Endothelial cell of umbilical vein (primary cell): ENCODE measurements around the gene LMTK2. TPM values are rescaled to one million over a fixed set of nuclear protein-coding genes. Genes with fewer than 3 reads are reported as not detected.

Source experiments
- BruUV-seq: library from RNA; stranded (reverse); fragments of 400-500 nt; replicated peaks from 2 replicates; lab custom pipeline; 2021; lab: Mats Ljungman, UMichigan
- CTCF ChIA-PET: fragments of 300-600, 350-600 bp; sonication (Branson Sonifier 250); formaldehyde crosslinking; loops from one replicate; lab custom pipeline; 2021; ENCODE audit warnings: antibody characterized with exemption, inconsistent platforms; lab: Charles Lee
- POLR2A ChIA-PET: fragments of 300-600, 350-600 bp; sonication (Branson Sonifier 250); formaldehyde crosslinking; loops from one replicate; lab custom pipeline; 2021; ENCODE audit warnings: antibody characterized with exemption, inconsistent platforms; lab: Charles Lee
- DNase-seq: peaks from one replicate; pipeline ENCODE4 v3.0.0-alpha.2; 2011; ENCODE audit warnings: low read depth, low spot score
- FAIRE-seq: peaks from 2 replicates; lab custom pipeline; 2011; peaks lifted over from hg19 to GRCh38; lab: Jason Lieb, UNC
- H2AFZ ChIP-seq: 2 replicates; pipeline ENCODE4 v1.6.0; 2012; ENCODE audit warnings: low read depth, low read length, control low read depth, inconsistent platforms
- H3K27ac ChIP-seq: 2 replicates; pipeline ENCODE4 v1.5.1; 2011; ENCODE audit warnings: low read depth, mild to moderate bottlenecking, control low read depth, low read length, moderate library complexity; ENCODE audit not compliant: insufficient read depth
- H3K27me3 ChIP-seq, 2 experiments: 2 replicates each; pipeline versions ENCODE4 v1.6.0 to v1.6.1; 2011; ENCODE audit warnings: low read length in 2 of 2, mixed read lengths in 1 of 2; ENCODE audit not compliant: control insufficient read depth in 2 of 2, insufficient read depth in 2 of 2
- H3K36me3 ChIP-seq, 2 experiments: 2 replicates in 1 of 2; 3 replicates in 1 of 2; pipeline ENCODE4 v1.5.1; 2011; ENCODE audit warnings: low read length in 2 of 2, mild to moderate bottlenecking in 1 of 2, moderate library complexity in 1 of 2; ENCODE audit not compliant: control insufficient read depth in 2 of 2, insufficient read depth in 2 of 2; ENCODE audit errors: extremely low read depth in 1 of 2
- H3K4me1 ChIP-seq: 3 replicates; pipeline ENCODE4 v1.5.1; 2011; ENCODE audit warnings: mild to moderate bottlenecking, low read length; ENCODE audit not compliant: control insufficient read depth, insufficient read depth; ENCODE audit errors: extremely low read depth
- H3K4me2 ChIP-seq: 2 replicates; pipeline ENCODE4 v1.6.1; 2011; ENCODE audit warnings: low read length, control low read depth, mixed read lengths; ENCODE audit not compliant: insufficient read depth
- H3K4me3 ChIP-seq, 3 experiments: fragments of 200-600 bp in 1 of 3; sonication (generic), shearing (Covaris generic) in 1 of 3; replicated peaks in 1 of 3; 2 replicates each; pipeline ENCODE4 v1.5.1; 2011 to 2016; ENCODE audit warnings: control low read depth in 3 of 3, low read length in 3 of 3, mild to moderate bottlenecking in 2 of 3, inconsistent platforms in 1 of 3, low read depth in 1 of 3, moderate library complexity in 1 of 3; ENCODE audit not compliant: insufficient read depth in 1 of 3
- H3K79me2 ChIP-seq: 2 replicates; pipeline ENCODE4 v1.6.0; 2012; ENCODE audit warnings: low read length, inconsistent platforms; ENCODE audit not compliant: control insufficient read depth, insufficient read depth
- H3K9ac ChIP-seq: replicated peaks from 2 replicates; pipeline ENCODE3; 2011; ENCODE audit warnings: low read length, control low read depth; ENCODE audit not compliant: insufficient read depth; ENCODE audit errors: extremely low read depth
- H3K9me1 ChIP-seq: replicated peaks from 3 replicates; pipeline ENCODE4 v1.6.0; 2011; ENCODE audit warnings: mild to moderate bottlenecking, low read length; ENCODE audit not compliant: control insufficient read depth, insufficient read depth; ENCODE audit errors: extremely low read depth
- H3K9me3 ChIP-seq: replicated peaks from 2 replicates; pipeline ENCODE4 v1.5.1; 2012; ENCODE audit warnings: low read length, inconsistent platforms; ENCODE audit not compliant: control insufficient read depth, insufficient read depth
- H4K20me1 ChIP-seq: replicated peaks from 2 replicates; pipeline ENCODE3; 2011; ENCODE audit warnings: mild to moderate bottlenecking, low read length; ENCODE audit not compliant: control insufficient read depth, insufficient read depth; ENCODE audit errors: extremely low read depth
- CTCF ChIP-seq, 2 donors: IDR thresholded peaks; 1 replicate in 1 of 2; 2 replicates in 1 of 2; pipeline ENCODE4 v1.5.1; 2011; ENCODE audit warnings: low read length in 2 of 2, mild to moderate bottlenecking in 2 of 2, moderate library complexity in 2 of 2, control low read depth in 1 of 2, inconsistent platforms in 1 of 2, low read depth in 1 of 2; ENCODE audit not compliant: insufficient read depth in 1 of 2; ENCODE audit errors: extremely low read depth in 1 of 2
- EZH2 ChIP-seq: IDR thresholded peaks from 2 replicates; pipeline ENCODE4 v1.6.1; 2012; ENCODE audit warnings: borderline replicate concordance, low read depth, mild to moderate bottlenecking, moderate library complexity, low read length, inconsistent platforms; ENCODE audit not compliant: severe bottlenecking
- FOS ChIP-seq: IDR thresholded peaks from 2 replicates; pipeline ENCODE4 v1.6.1; 2011; ENCODE audit warnings: mild to moderate bottlenecking, low read length, moderate library complexity, borderline replicate concordance; ENCODE audit not compliant: insufficient read depth
- GATA2 ChIP-seq: IDR thresholded peaks from 2 replicates; pipeline ENCODE4 v1.7.0; 2011; ENCODE audit warnings: low read depth, mild to moderate bottlenecking, moderate library complexity, mixed read lengths, low read length; ENCODE audit not compliant: insufficient read length, insufficient read depth
- JUN ChIP-seq: IDR thresholded peaks from 2 replicates; pipeline ENCODE4 v1.6.1; 2011; ENCODE audit warnings: borderline replicate concordance, low read depth; ENCODE audit not compliant: insufficient read length, insufficient read depth
- MAX ChIP-seq: IDR thresholded peaks from 2 replicates; pipeline ENCODE4 v1.6.1; 2011; ENCODE audit not compliant: insufficient read depth, insufficient read length
- MYC ChIP-seq: IDR thresholded peaks from one replicate; pipeline ENCODE4 v1.6.1; 2011; ENCODE audit warnings: mild to moderate bottlenecking, low read depth, low read length
- POLR2A ChIP-seq: IDR thresholded peaks from 2 replicates; pipeline ENCODE4 v1.6.1; 2012; ENCODE audit warnings: low read depth, mild to moderate bottlenecking, control low read depth, low read length
- POLR2AphosphoS5 ChIP-seq: IDR thresholded peaks from 2 replicates; pipeline ENCODE4 v1.6.1; 2012; ENCODE audit warnings: low read depth, mild to moderate bottlenecking, control low read depth, low read length, moderate library complexity; ENCODE audit not compliant: insufficient read depth
- dilution Hi-C: fragments of 300-500 bp; cut with MboI; formaldehyde crosslinking; loops from one replicate; pipeline ENCODE4 v1.15.0; 2019; ENCODE audit warnings: low sequenced_read_pairs; ENCODE audit not compliant: extremely low pct_ligation_motif_present
- intact Hi-C: fragments of 100-400 bp; cut with micrococcal nuclease; formaldehyde crosslinking; loops from one replicate; pipeline ENCODE4 v1.10.0; 2022
- polyA plus RNA-seq, 4 experiments: library from polyadenylated mRNA; depleted of rRNA in 3 of 4; stranded (reverse) in 3 of 4; unstranded in 1 of 4; fragments of >200 nt; gene quantifications; 2 replicates each; pipeline versions ENCODE4 v1.2.1 to v1.2.3, GENCODE V29; 2011 to 2012; ENCODE audit warnings: missing spikeins in 1 of 4
- total RNA-seq: library from RNA; stranded (reverse); gene quantifications from 2 replicates; pipeline ENCODE4 v1.2.3, GENCODE V29; 2021

Gene LMTK2
- total and polyA plus RNA-seq, 2 donors (not counting 3 experiments of a cell fraction or from before 2014, with no cell fraction given) = 5.9 to 13.8 TPM

- POLR2A ChIA-PET = no interaction called here
- CTCF ChIA-PET = interaction anchor here (2.1 kb wide), 1 partner anchor 83 kb away, joined by 8 read pairs; no protein-coding TSS in a partner anchor
Measured at GRCh38 chr7:98085674-98086073, 21.0 kb upstream of the LMTK2 start.

More at GRCh38 chr7:98085674-98086073, 21.0 kb upstream of the LMTK2 start:
- Histone ChIP-seq H3K9ac (no peak overlapping the region), H4K20me1 (no peaks in the 10 kb centered on the region), H3K4me1 (no peaks in the 10 kb centered on the region), H3K27me3 (no peaks in the 10 kb centered on the region), H3K4me3 (no peak overlapping the region), H3K79me2 (no peaks in the 10 kb centered on the region), H3K9me3 (no peaks in the 10 kb centered on the region), H3K36me3 (no peaks in the 10 kb centered on the region), H3K27ac (no peak overlapping the region), H3K4me2 (no peak overlapping the region), H3K9me1 (no peaks in the 10 kb centered on the region), H2AFZ (no peak overlapping the region)
- intact Hi-C loops (no loop called here), dilution Hi-C loops (no loop called here)
- TF ChIP-seq FOS (no peak), EZH2 (no peak), POLR2A (no peak), GATA2 (no peak), POLR2AphosphoS5 (no peak), MYC (no peak), JUN (no peak), CTCF (IDR thresholded peaks at IDR 0.05; ENCODE audit: extremely low read depth in 1 of 2, insufficient read depth in 1 of 2, low read depth in 1 of 2, low read length in 2 of 2) (no peak), MAX (no peak)
- FAIRE-seq (no peak), DNase-seq (no peak)
- BruUV-seq = no TSS peak
